Amygdala (tissue), 56 donors: ENCODE measurements around the gene SLC8A3.
"Not testable (repeated sequence)": the region's sequence is repeated elsewhere in the genome, so short reads cannot be mapped to it uniquely, and the experiment has no call there.

Experiments used
- DNase-seq, 56 donors: peaks; one replicate each; lab custom pipeline; 2025; lab: John Stamatoyannopoulos, UW

SLC8A3 gene, protein sequence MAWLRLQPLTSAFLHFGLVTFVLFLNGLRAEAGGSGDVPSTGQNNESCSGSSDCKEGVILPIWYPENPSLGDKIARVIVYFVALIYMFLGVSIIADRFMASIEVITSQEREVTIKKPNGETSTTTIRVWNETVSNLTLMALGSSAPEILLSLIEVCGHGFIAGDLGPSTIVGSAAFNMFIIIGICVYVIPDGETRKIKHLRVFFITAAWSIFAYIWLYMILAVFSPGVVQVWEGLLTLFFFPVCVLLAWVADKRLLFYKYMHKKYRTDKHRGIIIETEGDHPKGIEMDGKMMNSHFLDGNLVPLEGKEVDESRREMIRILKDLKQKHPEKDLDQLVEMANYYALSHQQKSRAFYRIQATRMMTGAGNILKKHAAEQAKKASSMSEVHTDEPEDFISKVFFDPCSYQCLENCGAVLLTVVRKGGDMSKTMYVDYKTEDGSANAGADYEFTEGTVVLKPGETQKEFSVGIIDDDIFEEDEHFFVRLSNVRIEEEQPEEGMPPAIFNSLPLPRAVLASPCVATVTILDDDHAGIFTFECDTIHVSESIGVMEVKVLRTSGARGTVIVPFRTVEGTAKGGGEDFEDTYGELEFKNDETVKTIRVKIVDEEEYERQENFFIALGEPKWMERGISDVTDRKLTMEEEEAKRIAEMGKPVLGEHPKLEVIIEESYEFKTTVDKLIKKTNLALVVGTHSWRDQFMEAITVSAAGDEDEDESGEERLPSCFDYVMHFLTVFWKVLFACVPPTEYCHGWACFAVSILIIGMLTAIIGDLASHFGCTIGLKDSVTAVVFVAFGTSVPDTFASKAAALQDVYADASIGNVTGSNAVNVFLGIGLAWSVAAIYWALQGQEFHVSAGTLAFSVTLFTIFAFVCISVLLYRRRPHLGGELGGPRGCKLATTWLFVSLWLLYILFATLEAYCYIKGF

DNA sequence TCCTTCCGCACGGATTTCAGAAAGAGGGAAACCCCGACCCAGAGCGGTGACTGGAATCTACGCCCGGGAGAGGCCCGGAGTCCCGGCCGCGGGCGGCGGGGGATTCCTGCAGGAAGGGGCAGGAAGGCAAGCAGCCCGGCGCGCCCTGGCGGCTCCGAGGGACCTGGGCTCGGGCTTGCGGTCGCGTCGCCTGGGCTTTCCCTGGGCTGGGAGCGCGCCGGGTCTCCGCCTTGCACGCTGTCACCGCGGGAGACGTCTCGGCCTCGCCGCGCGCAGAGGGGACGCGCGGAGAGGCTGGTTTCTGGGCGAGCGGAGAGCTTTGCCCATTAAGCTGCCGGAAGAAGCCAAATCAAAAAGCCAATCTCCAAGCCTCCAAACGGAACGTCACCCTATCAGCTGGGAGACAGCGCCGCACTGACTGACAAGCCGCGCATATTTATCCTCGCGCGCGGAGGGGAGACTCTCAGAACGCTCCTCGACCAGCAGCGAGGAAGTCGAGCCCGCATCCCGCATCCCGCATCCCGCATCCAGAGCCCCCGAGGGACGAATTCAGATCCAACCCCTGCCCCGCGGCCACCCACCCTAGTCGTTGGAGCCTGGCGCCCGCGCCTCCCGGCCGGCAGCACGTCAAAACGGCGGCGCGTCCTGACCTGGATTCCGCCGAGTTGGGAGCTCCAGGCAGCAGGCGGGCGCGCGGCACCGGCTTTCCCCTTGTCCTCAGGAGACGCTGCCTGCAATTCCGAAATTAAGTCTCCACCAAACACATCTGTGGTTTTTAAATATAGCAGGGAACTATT is at the start of gene SLC8A3:
Gene SLC8A3, minus strand, starts transcription at position 293 of the 797 bp plus-strand sequence. CDS start 20,529 bp downstream, outside the sequence.
- DNase-seq, result peak in 50 of 56 donors; percentile 19 to 85 (median 56)

DNA sequence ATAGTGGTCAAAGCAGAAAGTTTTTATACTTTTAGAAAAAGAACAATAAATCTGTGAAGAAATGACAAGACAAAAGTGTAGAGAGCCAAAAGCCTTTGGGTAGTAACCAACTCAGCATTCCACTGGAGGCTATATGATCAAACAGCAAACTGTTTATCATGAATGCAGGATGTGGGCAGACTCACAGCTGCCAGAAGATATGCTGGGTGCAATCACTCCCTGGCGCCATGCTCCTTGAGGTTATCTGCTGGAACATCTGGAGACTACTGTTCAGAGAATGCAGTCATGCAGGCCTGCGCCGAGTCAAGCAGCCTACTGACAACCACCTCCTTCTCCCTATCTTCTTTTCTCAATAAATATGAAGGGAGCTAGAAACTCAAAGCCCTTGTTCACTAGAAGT is 49.0 kb upstream of the SLC8A3 start:
- DNase-seq, result no peak

DNA sequence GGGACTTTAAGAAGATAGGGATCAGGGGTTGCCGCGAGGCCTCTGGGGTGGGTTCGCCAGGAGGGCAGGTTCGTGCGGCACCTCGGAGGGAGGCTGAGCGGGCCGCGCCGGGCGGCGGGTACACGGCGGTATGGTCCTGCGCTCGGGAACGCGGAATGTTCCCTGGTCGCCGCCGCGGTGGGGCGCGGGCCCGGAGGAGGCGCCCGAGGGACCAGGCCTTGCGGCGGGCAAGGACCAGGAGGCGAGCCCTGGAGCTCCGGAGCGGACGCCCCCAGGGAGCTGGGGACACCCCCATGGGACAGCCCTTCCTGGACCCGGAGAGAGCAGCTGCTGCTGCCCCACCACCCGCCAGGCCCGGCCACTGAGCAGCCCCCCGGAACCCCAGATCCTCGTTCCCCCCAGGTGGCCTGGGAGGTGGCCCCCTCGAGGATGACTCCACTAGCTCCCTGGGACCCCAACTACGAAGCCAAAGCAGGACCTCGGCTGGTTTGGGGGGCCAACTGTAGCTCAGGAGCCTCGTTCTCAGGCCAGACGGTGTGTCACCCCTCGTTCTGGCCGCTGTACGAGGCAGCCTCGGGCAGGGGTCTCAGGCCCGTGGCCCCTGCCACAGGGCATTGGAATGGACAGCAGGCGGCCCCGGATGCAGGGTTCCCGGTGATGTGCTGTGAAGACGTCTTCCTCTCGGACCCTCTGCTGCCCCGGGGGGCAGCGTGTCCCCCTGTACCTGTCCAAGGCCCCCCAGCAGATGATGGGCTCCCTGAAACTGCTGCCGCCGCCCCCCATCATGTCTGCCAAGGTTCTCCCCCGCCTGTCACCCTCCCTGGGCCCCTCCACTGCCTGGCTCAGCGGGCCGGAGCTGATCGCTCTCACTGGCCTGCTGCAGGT is 45.6 kb upstream of the SLC8A3 start:
- no peak for DNase-seq

DNA sequence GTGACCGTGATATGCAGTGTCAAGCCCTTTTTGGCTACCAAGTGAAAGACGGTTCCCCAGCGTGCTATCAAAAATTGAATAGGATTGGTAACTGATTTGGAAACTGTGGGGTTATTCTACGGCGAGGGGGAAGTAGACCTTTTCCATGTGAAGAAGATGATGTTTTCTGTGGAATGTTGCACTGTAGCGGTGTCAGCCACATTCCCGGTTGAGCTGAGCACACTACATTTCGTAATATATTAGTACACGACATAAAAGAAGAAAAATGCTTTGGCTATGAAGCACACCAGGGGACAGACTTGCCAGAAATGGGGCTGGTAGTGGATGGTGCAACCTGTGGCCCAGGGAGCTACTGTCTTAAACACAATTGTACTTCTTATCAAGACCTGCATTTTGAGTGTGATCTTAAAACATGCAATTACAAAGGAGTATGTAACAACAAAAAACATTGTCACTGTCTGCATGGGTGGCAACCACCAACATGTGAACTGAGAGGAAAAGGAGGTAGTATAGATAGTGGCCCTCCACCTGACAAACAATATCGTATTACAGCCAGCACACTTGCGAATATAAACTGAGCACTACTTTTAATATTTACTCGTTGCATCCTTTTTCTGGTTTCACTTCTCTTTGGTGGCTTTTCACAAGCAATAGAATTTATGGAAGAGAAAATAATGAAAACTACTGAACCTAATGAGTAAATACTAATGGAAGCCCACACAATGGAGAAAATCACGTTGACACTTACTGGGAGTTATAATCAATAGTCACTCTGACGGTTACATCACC is 43.2 kb upstream of the SLC8A3 start:
- DNase-seq, result not testable (repeated sequence)

DNA sequence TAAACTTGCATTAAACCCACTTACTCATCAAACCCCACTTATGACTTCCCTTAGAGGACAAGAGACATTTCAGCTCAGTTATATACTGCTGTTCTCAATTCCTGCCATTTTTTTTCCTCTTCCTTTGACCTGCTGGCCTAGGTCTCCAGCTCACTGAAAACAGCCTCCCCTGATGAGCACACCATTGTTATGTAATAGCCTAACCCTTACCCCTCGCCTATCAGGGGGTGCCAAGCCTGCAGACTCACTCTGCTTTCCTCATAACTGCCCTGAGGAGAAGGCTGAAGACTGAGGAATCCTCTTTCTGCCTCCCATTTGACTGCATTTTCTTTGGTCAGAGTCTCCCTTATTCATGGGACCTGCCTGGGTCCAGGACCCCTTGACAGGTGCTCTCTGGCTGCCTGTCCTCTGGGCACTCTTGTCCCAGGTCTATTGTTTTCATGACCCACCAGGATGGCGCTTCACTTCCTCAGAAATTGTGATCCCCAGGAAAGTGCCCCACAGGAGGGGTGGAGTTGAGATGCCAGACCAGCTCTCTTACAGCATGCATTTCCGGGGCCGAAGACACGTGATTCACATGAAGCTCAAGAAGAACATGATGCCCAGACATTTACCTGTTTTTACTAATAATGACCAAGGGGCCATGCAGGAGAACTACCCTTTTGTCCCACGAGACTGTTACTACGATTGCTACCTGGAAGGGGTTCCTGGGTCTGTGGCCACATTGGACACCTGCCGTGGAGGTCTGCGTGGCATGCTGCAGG is 41.3 kb upstream of the SLC8A3 start:
- DNase-seq, result not testable (repeated sequence)

DNA sequence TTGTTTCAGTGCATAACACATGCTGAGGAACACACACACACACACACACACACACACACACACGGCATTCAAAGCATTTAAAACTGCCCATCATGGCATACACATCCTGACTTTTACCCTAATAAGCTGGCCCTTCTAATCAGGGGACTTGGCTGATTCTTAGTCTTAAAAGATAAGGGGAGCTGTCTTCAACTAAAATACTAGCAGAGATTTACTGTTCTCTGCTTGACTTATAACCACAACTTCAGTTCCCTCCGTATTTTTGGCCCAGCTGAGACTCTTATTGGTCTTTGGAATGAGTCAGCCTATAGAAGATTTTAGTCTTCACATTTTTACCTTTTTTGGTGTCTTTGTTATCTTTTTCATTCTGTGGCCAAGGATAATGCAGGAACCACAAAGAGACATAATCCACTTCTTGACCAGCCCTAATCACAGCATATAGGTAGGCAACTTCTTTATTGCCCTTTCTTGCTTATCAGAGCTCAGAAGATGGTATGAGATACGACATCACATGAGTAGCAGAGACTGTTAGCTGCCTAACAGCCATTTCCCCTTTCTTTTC is 25.1 kb upstream of the SLC8A3 start:
- no peak for DNase-seq

DNA sequence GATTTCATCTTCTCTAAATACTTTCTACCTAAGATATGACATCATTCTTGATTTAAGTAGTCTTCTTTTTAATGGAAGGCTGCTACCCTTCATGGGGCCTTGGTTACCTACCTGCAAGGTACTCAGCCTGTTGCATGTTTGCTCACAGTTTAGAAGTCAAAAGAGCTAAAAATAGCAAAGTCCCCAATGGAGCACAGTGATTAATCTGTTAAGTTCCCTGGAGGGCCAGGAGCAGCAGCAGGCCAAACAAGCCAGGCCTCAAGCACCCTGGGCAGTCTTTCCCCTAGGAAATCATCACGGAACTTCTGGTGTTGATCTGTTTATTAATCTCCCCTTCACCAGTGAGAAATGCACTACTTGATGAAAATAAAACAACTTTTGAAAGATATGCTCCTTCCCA is 24.0 kb upstream of the SLC8A3 start:
- DNase-seq, result no peak

DNA sequence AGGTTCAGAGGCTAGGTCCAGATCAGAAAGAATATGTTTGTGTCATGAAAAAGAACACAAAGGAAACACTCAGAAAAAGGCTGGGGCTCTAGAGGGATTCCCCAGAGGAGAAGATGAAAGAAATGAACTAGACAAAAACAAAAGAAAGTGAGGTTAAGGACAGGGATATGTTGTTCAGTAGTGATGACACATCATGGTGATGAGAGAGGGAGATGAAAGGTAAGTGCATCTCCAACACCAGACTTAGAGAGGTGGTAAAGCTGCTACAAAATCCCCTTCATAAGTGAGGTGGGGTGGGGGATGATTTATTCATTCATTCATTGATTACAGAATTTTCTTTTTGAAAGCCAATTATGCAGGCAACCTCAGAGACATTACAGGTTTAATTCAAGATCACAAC is 19.6 kb upstream of the SLC8A3 start:
- DNase-seq, result no peak

DNA sequence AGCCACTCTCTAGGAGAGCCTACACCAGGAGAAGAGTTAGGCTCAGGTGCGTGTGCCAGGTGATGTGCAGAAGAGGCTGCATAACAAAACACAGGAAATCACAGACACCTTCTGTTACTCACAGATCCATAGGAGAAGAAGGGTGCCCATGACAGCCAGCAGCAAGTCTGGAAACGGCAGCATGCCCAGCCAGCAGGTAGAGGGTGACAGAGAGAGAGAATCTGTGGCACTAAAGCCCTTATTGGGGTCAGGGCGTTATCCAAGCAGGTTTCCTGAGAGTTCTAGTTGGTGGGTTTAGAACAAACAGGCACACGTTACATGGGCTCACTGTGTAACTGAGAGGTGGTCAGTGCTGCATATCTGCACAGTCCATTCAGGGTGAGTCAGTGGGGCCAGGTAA is 14.9 kb upstream of the SLC8A3 start:
- no peak for DNase-seq

DNA sequence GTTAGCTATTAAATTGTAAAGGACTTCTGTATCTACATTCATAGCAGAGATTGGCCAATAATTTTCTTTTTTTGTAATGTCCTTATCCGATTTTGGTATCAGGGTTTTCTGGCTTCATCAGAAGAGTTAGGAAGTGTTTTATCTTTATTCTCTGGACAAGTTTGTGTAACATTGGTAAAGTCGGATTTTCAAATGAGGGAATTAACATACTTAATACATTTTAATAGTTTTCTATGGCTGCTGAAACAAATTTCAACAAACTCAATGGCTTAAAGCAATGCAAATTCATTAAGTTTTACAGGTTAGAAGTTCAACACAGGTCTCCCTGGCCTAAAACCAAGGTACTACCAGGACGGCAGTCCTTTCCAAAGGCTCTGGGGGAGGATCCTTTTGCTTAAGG is 13.2 kb upstream of the SLC8A3 start:
- no peak for DNase-seq

DNA sequence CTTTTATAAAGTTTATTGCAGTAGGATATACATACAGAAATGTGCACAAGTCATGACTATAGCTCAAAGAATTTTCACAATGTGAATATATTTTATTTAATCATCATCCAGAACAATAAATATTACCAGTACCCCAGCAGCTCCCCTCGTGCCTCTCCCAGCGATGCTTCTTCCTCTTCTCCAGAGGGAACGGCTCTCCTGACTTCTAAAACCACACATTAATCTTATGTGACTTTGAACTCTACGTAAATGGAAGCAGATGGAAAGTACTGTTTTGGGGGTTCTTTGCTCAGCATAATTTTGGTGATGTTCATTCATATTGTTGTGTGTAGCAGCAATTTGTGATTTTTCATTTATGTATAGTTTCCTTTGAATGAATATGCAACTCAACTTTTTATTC is 4.6 kb upstream of the SLC8A3 start:
- DNase-seq, result no peak

DNA sequence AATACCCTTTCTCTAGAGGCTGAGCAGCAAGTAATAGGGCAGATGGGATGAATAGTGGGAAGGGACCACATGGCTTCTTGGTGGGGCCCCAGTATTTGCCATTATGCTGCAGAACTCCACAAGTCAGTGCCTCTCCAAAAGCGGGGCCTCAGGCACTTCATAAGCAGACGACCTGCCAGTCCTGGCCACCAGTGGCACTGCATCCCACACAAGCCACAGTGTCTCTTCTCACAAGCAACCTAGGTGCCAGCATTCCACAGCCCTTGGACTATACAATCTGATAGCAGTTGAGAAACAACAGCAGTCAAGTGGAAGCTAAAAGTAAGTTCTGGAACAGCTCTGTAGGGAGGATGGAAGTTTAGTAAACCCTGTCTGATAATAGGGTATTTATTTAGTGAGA is 4.2 kb upstream of the SLC8A3 start:
- no peak for DNase-seq

DNA sequence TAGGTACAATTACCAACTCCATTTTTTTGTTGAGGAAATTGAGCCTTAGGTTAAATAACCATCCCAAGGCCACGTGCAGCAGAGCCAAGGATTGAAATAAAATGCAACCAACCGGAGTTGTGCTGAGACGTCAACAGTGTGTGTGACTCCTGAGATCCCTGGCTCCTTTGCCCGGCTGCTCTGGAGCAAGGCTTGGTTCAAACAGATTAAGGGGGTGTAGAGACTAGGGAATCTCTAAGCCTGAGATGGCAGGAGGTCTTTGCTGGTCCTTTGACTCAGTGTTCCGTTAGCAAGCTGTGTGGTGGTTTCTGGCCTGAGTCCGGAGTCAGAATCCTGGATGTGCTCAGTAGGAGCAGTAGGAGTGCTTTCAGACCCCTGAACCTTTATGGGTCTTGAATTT is 1.4 kb upstream of the SLC8A3 start:
- DNase-seq, result no peak

DNA sequence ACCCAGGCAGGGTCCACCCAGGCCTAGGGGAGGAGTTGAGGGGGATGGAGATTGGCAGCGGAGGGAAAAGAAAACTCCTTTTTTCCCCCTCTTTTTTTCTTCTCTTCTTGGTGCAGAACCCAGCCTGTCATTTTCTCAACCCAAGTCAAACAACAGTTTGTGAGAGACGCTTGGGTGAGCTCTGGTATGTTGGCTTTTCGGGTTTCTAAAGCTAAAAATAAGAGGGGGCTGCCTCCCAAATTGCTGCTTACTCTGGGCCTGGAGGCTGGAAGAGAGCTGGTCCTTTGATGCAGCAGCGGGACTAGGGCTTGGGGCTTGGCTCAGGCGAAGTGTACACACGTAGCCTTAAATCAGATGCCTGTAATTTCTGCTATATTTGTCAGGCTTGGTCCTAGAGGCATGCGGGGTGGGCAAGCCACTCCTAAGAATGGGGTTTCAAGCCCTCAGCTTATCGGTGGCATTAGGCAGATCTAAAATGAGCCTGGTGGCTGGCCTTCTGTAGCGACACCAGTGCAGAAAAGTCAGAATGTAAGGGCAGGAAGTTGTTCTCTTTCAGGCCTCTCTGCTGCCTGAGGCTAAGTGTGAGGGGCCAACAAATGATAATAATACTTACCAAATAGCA is 816 bp upstream of the SLC8A3 start:
- DNase-seq, result no peak

DNA sequence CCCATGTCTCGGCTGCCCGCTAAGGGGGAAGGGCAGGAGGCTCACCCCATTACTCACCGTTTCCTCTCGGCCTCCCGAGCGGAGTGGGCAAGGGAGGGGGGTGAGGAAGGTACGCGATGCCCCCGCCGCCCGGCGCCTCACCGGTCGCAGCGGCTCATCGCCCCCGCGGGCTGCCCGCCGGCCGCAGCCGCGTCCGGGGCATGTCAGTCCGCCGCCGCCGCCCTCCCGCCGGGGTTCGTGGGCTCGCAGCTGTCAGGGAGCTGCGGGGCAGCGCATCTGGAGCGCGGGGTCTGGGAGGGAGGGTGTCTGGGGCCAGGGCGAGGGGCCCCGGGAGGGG is 461 bp downstream of the SLC8A3 start:
- peak in 1 of 56 donors; percentile 32 for DNase-seq

DNA sequence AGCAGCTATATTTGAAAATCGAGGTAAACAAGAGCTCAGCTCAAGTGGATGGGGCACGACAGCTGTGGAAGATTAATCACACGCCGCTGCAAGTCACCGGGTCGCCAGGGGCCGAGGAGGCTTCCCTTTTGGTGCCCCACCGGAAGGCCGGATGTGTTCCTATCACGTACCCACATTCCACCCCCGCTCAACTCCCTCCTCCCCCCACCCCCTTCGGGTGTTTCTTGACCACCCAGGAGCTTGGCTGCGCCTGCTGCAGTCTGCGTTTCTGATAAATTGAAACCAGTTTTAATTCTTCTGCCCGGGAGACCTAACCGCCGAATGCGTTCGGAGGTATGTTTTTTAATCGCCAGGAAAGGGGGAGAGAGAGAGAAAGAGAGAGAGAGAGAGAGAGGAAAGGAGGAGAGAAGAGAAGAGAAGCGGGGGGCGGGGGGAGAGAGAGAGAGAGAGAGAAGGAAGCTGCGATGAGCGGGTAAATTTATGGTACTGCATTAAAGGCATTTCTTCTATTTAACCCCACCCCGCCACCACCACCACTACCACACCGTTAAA is 1.8 kb downstream of the SLC8A3 start:
- peak in 23 of 56 donors; percentile 1 to 45 (median 10) for DNase-seq

DNA sequence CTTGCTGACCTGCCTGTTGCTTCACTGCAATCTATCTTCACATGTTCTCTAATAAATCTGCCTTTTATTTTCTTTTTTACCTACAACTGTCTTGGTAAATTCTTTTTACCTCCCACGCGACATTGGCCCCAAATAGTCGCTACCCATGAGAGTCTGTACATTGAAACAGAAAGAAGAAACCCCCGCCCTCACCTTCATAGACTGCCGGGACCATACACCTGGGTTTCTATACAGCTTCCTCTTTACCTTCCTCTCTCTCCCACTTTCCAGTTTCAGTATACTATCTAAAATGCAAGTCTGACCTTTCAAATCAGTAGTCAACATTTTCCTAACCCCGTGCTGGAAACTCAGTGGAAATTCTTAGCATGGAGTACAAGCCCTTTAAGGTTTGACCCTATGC is 4.8 kb downstream of the SLC8A3 start:
- no peak for DNase-seq
